ENCODE results near the gene HSF4. TPM values are rescaled to one million over a fixed set of nuclear protein-coding genes. Genes with fewer than 3 reads are reported as not detected.

Gene HSF4
- total RNA-seq, 1 donor from 2014 or later = 19.0 TPM

- H3K4me1 Mint-ChIP-seq (ENCODE audit: low read depth) = peaks cover 21% of the 10 kb centered on the region
- no peak for DNase-seq (ENCODE audit: low spot score)
- no peaks in the 10 kb centered on the region for H3K9me3 Mint-ChIP-seq (ENCODE audit: low read depth)
- peak overlapping the region; percentile 70 for H3K27ac Mint-ChIP-seq (ENCODE audit: unreplicated experiment)
- TF ChIP-seq CTCF (IDR thresholded peaks at IDR 0.05) = no peak
- no peaks in the 10 kb centered on the region for H3K27me3 Mint-ChIP-seq (ENCODE audit: low read depth)
- H3K36me3 Mint-ChIP-seq (ENCODE audit: low read depth) = peaks cover 11% of the 10 kb centered on the region
- peak overlapping the region; percentile 59 for H3K4me3 Mint-ChIP-seq (ENCODE audit: unreplicated experiment)
Observed at GRCh38 chr16:67149276-67150046, 15.1 kb upstream of the HSF4 start.

GRCh38 chr16:67150047-67150832 lies 14.3 kb upstream of the HSF4 start:
- peak overlapping the region; percentile 78 for H3K4me3 Mint-ChIP-seq (ENCODE audit: unreplicated experiment)
- DNase-seq (ENCODE audit: low spot score) = no peak
- H3K36me3 Mint-ChIP-seq (ENCODE audit: low read depth) = peaks cover 9% of the 10 kb centered on the region
- peak; percentile 61 for TF ChIP-seq CTCF (IDR thresholded peaks at IDR 0.05)
- peaks cover 23% of the 10 kb centered on the region for H3K4me1 Mint-ChIP-seq (ENCODE audit: low read depth)
- H3K9me3 Mint-ChIP-seq (ENCODE audit: low read depth) = no peaks in the 10 kb centered on the region
- H3K27me3 Mint-ChIP-seq (ENCODE audit: low read depth) = no peaks in the 10 kb centered on the region
- H3K27ac Mint-ChIP-seq (ENCODE audit: unreplicated experiment) = peak overlapping the region; percentile 87

GRCh38 chr16:67150833-67151396 lies 13.6 kb upstream of the HSF4 start, which contains the start of gene B3GNT9:
Gene B3GNT9 (minus strand): TSS chr16:67150998. CDS start chr16:67150485, 513 bp downstream.
- DNase-seq (ENCODE audit: low spot score) = no peak
- H3K9me3 Mint-ChIP-seq (ENCODE audit: low read depth) = no peaks in the 10 kb centered on the region
- H3K27me3 Mint-ChIP-seq (ENCODE audit: low read depth) = peaks cover 2% of the 10 kb centered on the region
- H3K4me3 Mint-ChIP-seq (ENCODE audit: unreplicated experiment) = peak within 1 kb of the TSS; percentile 78
- H3K27ac Mint-ChIP-seq (ENCODE audit: unreplicated experiment) = peak within 1 kb of the TSS; percentile 87
- H3K4me1 Mint-ChIP-seq (ENCODE audit: low read depth) = peaks cover 24% of the 10 kb centered on the region
- no peak for TF ChIP-seq CTCF (IDR thresholded peaks at IDR 0.05)
- H3K36me3 Mint-ChIP-seq (ENCODE audit: low read depth) = peaks cover 9% of the 10 kb centered on the region

GRCh38 chr16:67151431-67152097 lies 13.0 kb upstream of the HSF4 start:
- no peak for DNase-seq (ENCODE audit: low spot score)
- no peaks in the 10 kb centered on the region for H3K9me3 Mint-ChIP-seq (ENCODE audit: low read depth)
- peak overlapping the region; percentile 87 for H3K27ac Mint-ChIP-seq (ENCODE audit: unreplicated experiment)
- peaks cover 9% of the 10 kb centered on the region for H3K36me3 Mint-ChIP-seq (ENCODE audit: low read depth)
- no peak for TF ChIP-seq CTCF (IDR thresholded peaks at IDR 0.05)
- peaks cover 24% of the 10 kb centered on the region for H3K4me1 Mint-ChIP-seq (ENCODE audit: low read depth)
- H3K27me3 Mint-ChIP-seq (ENCODE audit: low read depth) = peaks cover 8% of the 10 kb centered on the region
- peak overlapping the region; percentile 78 for H3K4me3 Mint-ChIP-seq (ENCODE audit: unreplicated experiment)
